Osteoblast (primary cell): Measurements from ENCODE around the gene SOCS4. TPM values are rescaled to one million over a fixed set of nuclear protein-coding genes. Genes with fewer than 3 reads are reported as not detected.

ENCODE experiments used
- DNase-seq: peaks from one replicate; pipeline ENCODE4 v3.0.0; 2011; ENCODE audit warnings: low spot score, mixed read lengths; ENCODE audit not compliant: insufficient read length; ENCODE audit errors: missing footprints
- H2AFZ ChIP-seq: 2 replicates; pipeline ENCODE4 v1.6.0; 2011; ENCODE audit warnings: mild to moderate bottlenecking, low read length
- H3K27ac ChIP-seq: 2 replicates; pipeline ENCODE4 v1.5.1; 2011; ENCODE audit warnings: mild to moderate bottlenecking, low read depth, low read length, moderate library complexity
- H3K27me3 ChIP-seq: 2 replicates; pipeline ENCODE4 v1.6.0; 2012; ENCODE audit warnings: mild to moderate bottlenecking, control low read depth, inconsistent platforms, low read length, moderate library complexity; ENCODE audit not compliant: insufficient read depth
- H3K36me3 ChIP-seq: 2 replicates; pipeline ENCODE4 v1.5.1; 2011; ENCODE audit warnings: mild to moderate bottlenecking, low read length, control low read depth, moderate library complexity; ENCODE audit not compliant: insufficient read depth
- H3K4me1 ChIP-seq: 2 replicates; pipeline ENCODE4 v1.5.1; 2011; ENCODE audit warnings: mild to moderate bottlenecking, low read length, control low read depth, moderate library complexity; ENCODE audit not compliant: insufficient read depth
- H3K4me2 ChIP-seq: 2 replicates; pipeline ENCODE4 v1.6.0; 2011; ENCODE audit warnings: mild to moderate bottlenecking, low read length; ENCODE audit not compliant: insufficient read depth
- H3K4me3 ChIP-seq: fragments of 200-600 bp; sonication (generic); 3 replicates; pipeline ENCODE4 v1.5.1; 2012; ENCODE audit warnings: mild to moderate bottlenecking, low read length, inconsistent platforms; ENCODE audit not compliant: insufficient read depth
- H3K79me2 ChIP-seq: 2 replicates; pipeline ENCODE4 v1.6.0; 2012; ENCODE audit warnings: mild to moderate bottlenecking, low read length, control low read depth, inconsistent platforms; ENCODE audit not compliant: insufficient read depth
- H3K9me3 ChIP-seq: 2 replicates; pipeline ENCODE4 v1.5.1; 2011; ENCODE audit warnings: low read depth, low read length, control low read depth
- H4K20me1 ChIP-seq: 2 replicates; pipeline ENCODE4 v1.6.0; 2012; ENCODE audit warnings: mild to moderate bottlenecking, low read length, control low read depth; ENCODE audit not compliant: insufficient read depth
- total RNA-seq: library from RNA; depleted of rRNA; stranded (reverse); fragments of >200 nt; gene quantifications from 2 replicates; pipeline ENCODE4 v1.2.3, GENCODE V29; 2012
- TF ChIP-seq, protein P1 (sequence below): IDR thresholded peaks from 2 replicates; pipeline ENCODE4 v1.5.1; 2011; ENCODE audit warnings: mild to moderate bottlenecking, low read depth, low read length, moderate library complexity; ENCODE audit errors: extremely low read depth

Gene SOCS4, protein sequence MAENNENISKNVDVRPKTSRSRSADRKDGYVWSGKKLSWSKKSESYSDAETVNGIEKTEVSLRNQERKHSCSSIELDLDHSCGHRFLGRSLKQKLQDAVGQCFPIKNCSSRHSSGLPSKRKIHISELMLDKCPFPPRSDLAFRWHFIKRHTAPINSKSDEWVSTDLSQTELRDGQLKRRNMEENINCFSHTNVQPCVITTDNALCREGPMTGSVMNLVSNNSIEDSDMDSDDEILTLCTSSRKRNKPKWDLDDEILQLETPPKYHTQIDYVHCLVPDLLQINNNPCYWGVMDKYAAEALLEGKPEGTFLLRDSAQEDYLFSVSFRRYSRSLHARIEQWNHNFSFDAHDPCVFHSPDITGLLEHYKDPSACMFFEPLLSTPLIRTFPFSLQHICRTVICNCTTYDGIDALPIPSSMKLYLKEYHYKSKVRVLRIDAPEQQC
- 15.6 and 16.8 TPM in 2 replicates for total RNA-seq

DNA sequence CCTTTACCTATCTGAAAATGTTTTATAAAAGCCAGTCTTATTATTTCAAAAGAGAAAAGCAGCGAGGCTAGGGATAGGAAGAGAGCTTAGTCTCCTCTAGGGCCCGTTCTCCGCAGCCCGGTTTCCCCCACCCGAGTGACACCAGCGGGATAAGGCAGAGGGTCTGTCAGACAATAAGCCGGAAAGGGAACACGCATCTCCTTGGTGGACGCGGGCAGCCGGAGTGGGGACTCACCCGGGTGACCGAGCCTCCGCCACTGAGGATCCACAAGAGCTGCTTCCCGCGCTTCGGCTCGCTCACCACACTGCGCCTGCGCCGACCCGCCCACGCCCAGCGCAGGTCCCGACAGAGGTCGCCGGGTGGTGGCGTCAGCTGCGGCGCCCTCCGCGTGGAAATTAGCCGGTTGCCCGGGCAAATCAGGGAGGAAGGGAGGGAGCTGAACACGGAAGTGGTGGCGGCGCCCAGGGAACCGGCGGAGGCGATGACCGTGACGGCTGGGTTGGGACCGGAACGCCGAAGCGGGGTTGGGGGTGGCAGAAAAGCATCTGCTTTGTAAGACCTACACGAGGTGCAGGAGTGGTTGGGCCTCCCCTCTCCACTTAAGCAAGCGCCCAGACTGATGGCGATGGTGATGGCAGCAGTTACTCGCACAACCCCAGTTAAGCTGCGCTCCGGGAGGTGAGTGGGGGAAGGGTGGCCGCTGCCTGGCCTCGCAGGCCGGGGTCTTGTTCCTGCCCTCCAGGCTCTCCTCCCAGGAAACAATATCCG, at the start of gene SOCS4, which contains the start of gene WDHD1:
Gene SOCS4 (plus strand): TSS at position 444 of the 769 bp plus-strand sequence. CDS start 15,806 bp downstream, outside the sequence.
Gene WDHD1 (minus strand): TSS at position 307 of the 769 bp plus-strand sequence. CDS start 312 bp downstream, outside the sequence.
- peaks cover 26% of the 10 kb centered on the region for H3K4me1 ChIP-seq
- peak within 1 kb of the TSS; percentile 92 for H3K4me3 ChIP-seq

DNA sequence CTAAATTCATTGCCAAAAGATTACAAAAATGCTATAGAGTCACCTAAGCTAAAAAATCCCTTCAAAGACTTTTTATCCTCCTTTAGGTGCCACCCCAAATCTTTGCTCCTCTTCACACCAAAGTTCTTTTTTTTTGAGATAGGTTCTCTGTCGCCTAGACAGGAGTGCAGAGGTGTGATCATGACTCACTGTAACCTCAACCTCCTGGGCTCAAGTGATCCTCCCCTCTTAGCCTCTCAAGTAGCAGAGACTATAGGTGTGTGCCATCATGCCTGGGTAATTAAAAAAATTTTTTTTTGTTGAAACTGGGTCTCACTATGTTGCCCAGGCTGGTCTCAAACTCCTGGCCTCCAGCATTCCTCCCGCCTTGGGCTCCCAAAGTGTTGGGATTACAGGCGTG, 48.0 kb upstream of the SOCS4 start:
- no peaks in the 10 kb centered on the region for H4K20me1 ChIP-seq
- no peak for DNase-seq
- peaks cover 17% of the 10 kb centered on the region for H3K4me1 ChIP-seq
- H2AFZ ChIP-seq: no peak overlapping the region
- peaks cover 9% of the 10 kb centered on the region for H3K36me3 ChIP-seq
- H3K27me3 ChIP-seq: no peaks in the 10 kb centered on the region
- TF ChIP-seq, protein P1, sequence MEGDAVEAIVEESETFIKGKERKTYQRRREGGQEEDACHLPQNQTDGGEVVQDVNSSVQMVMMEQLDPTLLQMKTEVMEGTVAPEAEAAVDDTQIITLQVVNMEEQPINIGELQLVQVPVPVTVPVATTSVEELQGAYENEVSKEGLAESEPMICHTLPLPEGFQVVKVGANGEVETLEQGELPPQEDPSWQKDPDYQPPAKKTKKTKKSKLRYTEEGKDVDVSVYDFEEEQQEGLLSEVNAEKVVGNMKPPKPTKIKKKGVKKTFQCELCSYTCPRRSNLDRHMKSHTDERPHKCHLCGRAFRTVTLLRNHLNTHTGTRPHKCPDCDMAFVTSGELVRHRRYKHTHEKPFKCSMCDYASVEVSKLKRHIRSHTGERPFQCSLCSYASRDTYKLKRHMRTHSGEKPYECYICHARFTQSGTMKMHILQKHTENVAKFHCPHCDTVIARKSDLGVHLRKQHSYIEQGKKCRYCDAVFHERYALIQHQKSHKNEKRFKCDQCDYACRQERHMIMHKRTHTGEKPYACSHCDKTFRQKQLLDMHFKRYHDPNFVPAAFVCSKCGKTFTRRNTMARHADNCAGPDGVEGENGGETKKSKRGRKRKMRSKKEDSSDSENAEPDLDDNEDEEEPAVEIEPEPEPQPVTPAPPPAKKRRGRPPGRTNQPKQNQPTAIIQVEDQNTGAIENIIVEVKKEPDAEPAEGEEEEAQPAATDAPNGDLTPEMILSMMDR: no peak
- H3K27ac ChIP-seq: no peak overlapping the region
- no peak overlapping the region for H3K4me2 ChIP-seq
- H3K9me3 ChIP-seq: no peaks in the 10 kb centered on the region
- no peak overlapping the region for H3K4me3 ChIP-seq
- H3K79me2 ChIP-seq: no peaks in the 10 kb centered on the region

More for the DNA sequence above, at the start of gene SOCS4, which contains the start of gene WDHD1:
- no peaks in the 10 kb centered on the region for H3K9me3 ChIP-seq
- peak within 1 kb of the TSS; percentile 85 for H3K4me2 ChIP-seq
- peak within 1 kb of the TSS; percentile 88 for H3K27ac ChIP-seq
- H3K79me2 ChIP-seq: peaks cover 75% of the 10 kb centered on the region
- H2AFZ ChIP-seq: peak within 1 kb of the TSS; percentile 91
- DNase-seq: peak; percentile 92
- TF ChIP-seq, protein P1: no peak
- H4K20me1 ChIP-seq: peaks cover 15% of the 10 kb centered on the region
- H3K27me3 ChIP-seq: no peaks in the 10 kb centered on the region
- peaks cover 2% of the 10 kb centered on the region for H3K36me3 ChIP-seq

DNA sequence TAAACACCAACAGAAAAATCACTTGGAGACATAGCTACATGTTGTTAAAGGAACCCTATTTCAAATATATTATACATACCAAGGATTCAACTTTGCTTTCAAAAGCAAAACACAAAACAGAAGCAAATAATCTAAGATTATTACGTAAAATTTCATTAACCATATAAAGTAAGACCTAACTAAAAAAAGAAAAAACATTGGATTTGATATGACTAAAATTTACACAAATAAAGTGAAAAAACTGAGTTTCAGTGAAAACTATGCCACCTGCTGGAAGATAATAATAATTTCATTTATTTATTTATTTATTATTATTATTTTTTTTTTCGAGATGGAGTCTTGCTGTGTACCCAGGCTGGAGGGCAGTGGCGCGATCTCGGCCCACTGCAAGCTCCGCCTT, 45.3 kb upstream of the SOCS4 start:
- no peaks in the 10 kb centered on the region for H3K9me3 ChIP-seq
- peaks cover 8% of the 10 kb centered on the region for H3K4me1 ChIP-seq
- H4K20me1 ChIP-seq: no peaks in the 10 kb centered on the region
- DNase-seq: no peak
- peaks cover 13% of the 10 kb centered on the region for H3K36me3 ChIP-seq
- H3K4me3 ChIP-seq: no peak overlapping the region
- TF ChIP-seq, protein P1: peak; percentile 21
- H3K27me3 ChIP-seq: no peaks in the 10 kb centered on the region
- H3K4me2 ChIP-seq: no peak overlapping the region
- no peak overlapping the region for H2AFZ ChIP-seq
- H3K27ac ChIP-seq: no peak overlapping the region
- no peaks in the 10 kb centered on the region for H3K79me2 ChIP-seq
